RCC 7860 (cell line): Measurements from ENCODE around the gene C4orf50.
"Not testable (repeated sequence)": the region's sequence is repeated elsewhere in the genome, so short reads cannot be mapped to it uniquely, and the experiment has no call there.

Experiments
- DNase-seq: peaks from one replicate; pipeline ENCODE4 v3.0.0-alpha.2; 2015; ENCODE audit warnings: low spot score
- FAIRE-seq: peaks from 2 replicates; lab custom pipeline; 2012; peaks lifted over from hg19 to GRCh38; lab: Jason Lieb, UNC

Gene C4orf50

GRCh38 chr4:5995901-5996623 is 22.2 kb downstream of the C4orf50 start:
- DNase-seq (no peak), FAIRE-seq (no peak)

GRCh38 chr4:5993876-5994811 is 24.1 kb downstream of the C4orf50 start:
- FAIRE-seq (no peak), DNase-seq (no peak)

- not testable (repeated sequence) for DNase-seq, FAIRE-seq
Observed at GRCh38 chr4:5993346-5993745, 24.9 kb downstream of the C4orf50 start.

GRCh38 chr4:5992828-5993321 is 25.4 kb downstream of the C4orf50 start:
- no peak for FAIRE-seq
- no peak for DNase-seq

DNA sequence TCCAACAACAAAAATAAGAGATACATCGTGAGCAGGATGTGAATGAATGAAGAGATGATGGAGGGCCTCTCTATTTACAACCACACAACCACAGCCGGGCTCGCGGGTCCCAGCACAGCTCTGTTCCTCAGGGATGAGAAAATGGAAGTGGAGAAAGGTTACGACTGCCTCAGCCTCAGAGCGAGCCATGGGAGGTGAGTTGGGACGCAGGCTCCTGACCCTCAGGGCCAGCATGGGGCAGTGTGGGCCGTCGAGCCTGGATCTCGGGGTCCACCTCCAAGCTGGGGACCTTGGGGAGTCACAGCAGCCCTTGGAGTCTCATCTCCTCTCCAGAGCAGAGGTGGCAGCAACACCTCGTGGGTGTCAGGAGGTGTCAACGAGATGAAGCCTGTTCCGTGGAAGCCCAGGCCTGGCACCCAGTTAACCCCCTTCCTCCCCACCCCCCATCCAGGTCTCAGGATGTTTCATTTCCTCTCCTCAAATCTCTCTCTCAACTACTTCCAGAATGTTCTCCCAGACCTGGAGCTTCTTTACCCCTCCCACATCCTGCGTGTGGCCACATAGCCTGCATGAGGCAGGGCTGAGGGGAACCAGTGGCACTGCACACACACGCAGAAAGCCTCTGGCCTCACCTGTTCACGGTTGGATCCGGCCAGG is 25.9 kb downstream of the C4orf50 start:
- no peak for FAIRE-seq

DNA sequence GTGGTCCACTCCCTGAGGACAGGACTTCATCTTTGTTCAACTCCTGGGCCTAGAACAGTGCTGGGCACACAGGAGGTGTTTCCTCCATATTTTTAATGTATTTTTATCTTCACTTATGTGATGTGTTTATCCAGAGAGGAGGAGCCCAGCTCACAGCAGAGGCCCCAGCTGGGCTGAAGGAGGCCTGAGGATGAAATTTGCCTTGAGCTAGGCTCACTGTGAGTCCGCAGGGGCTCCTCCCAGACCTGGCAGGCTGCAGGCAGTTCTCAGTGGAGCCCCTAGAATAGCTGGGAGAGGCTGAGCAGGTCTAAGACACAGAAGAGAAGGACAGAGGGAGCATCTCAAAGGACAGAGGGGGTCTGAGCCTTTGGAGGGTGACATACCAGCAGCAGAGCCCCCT is 26.8 kb downstream of the C4orf50 start:
- FAIRE-seq: no peak
- no peak for DNase-seq

More for the DNA sequence above, 25.9 kb downstream of the C4orf50 start:
- DNase-seq: no peak

DNA sequence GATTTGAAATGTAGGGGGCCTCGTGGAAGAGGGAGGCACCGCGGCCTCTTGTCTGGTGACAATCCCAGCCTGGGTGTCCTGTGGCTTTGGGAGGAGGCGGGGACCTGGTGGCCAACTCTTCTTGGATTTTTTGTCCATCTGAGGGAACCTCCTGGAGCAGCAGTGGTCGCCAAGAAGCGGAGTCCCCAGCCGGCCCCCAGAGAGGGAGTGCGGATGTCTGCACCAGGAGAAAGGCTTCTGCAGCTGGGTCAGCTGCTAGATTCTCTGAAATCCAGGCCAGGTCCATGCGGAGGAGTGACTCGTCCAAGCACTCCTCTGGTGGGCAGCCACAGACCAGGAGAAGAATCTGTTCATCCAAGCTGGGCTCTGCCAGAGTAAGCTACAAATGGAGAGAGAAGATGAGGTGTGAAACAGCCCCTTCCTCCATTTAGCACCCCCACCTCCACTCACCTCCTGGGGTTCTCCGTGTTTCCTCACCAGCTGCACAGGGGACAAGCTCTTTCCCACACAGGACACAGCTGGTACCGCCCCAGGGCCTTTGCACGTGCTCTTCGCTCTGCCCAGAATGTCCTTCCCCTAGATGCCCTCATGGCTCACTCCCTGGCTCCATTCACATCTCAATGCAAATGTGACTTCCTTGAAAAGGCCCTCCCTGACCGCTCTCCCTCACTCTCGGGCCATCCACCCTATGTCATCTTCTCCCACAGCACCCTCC is 27.6 kb downstream of the C4orf50 start:
- DNase-seq: no peak
- no peak for FAIRE-seq

- FAIRE-seq: no peak
- no peak for DNase-seq
Observed at GRCh38 chr4:5989236-5990225, 28.7 kb downstream of the C4orf50 start.

GRCh38 chr4:5988086-5988845 is 30.0 kb downstream of the C4orf50 start:
- FAIRE-seq: no peak
- DNase-seq: no peak

- DNase-seq (no peak), FAIRE-seq (no peak)
Observed at GRCh38 chr4:5984843-5985242, 33.4 kb downstream of the C4orf50 start.

- DNase-seq (no peak), FAIRE-seq (no peak)
Observed at GRCh38 chr4:5982156-5982973, 35.9 kb downstream of the C4orf50 start.

DNA sequence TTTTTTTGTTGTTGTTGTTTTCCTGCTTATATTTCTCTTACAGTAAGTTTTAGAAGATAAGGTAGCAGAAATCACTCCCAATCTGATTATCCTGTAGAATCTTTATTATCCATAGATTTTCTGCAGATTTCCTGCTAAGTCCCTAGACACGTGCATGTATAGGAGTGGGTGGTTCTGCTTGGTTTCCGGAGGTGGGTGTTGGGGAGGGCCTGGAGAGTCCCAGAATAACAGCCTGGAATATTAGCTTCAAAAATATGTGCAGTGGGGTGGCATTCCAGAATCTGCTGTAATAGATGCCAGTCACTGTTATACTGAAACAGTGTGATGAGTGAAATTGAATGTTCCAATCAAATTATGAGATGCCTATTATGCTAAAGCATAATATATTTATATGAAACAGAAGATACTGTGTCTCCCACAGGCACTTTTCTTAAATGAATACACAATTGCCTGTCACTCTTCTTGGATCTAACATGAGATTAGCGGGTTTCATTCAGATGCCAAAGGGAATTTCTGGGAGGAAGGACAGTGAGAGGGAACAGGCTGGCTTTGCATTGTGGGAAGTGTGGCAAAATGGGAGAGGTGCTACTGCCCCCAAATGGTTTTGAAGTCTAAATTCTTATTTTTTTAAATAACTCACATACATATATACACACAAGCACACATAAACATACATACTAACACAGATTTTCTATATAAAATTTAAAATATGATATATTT is 37.6 kb downstream of the C4orf50 start:
- DNase-seq (no peak), FAIRE-seq (no peak)

DNA sequence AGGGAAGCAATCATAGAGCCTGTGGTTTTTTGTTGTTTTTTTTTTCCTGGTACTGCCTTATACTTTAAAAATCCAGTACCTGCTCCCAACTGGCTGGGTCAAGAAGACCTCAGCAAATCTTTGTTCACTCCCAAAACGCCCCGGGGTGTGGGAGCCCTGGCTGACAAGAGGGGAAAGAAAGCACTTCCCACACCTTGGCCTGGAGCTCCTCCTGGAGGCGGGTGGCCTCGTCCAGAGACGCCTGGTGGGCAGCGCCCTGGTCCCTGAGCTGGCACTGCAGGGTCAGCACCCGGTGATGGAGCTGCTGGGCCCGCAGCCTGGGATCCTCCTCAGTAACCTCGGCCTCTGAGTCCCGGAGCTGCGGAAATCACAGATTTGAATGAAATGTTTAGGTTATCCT is 38.2 kb downstream of the C4orf50 start:
- DNase-seq: no peak

GRCh38 chr4:5976921-5977320 is 41.3 kb downstream of the C4orf50 start:
- DNase-seq (no peak), FAIRE-seq (no peak)

More for the DNA sequence above, 38.2 kb downstream of the C4orf50 start:
- FAIRE-seq: no peak

- DNase-seq (no peak), FAIRE-seq (no peak)
Observed at GRCh38 chr4:5976431-5976830, 41.8 kb downstream of the C4orf50 start.

GRCh38 chr4:5974321-5974720 is 43.9 kb downstream of the C4orf50 start:
- DNase-seq (no peak), FAIRE-seq (no peak)
